Measurements from ENCODE around the gene KDM4B.

The KDM4B gene

GRCh38 chr19:5118026-5118425 is 149.1 kb downstream of the KDM4B start:
- peaks cover 0 to 5% (median 3%) of the 10 kb centered on the region in 5 experiments for H3K9me3 ChIP-seq (ENCODE audit: control extremely low read depth in 1 of 5, control insufficient read depth in 4 of 5, insufficient read depth in 2 of 5, low read depth in 1 of 5, low read length in 4 of 5)
- WGBS (ENCODE audit: insufficient coverage), result over 99% methylated on average over 15 of the region's 16 CpGs
- H3K4me3 ChIP-seq (ENCODE audit: control insufficient read depth in 1 of 7, extremely low read depth in 1 of 7, insufficient read depth in 4 of 7, low read depth in 2 of 7, low read length in 6 of 7), result no peak overlapping the region
- H3K27ac ChIP-seq (ENCODE audit: insufficient read depth in 1 of 2, low read depth in 1 of 2, low read length in 2 of 2, poor library complexity in 1 of 2, severe bottlenecking in 2 of 2), result no peak overlapping the region
- H3K27me3 ChIP-seq (replicated peaks in 2 of 5; ENCODE audit: control insufficient read depth in 4 of 5, insufficient read depth in 5 of 5, low read length in 4 of 5), result no peaks in the 10 kb centered on the region
- no peak for DNase-seq
- H3K36me3 ChIP-seq (ENCODE audit: control insufficient read depth in 4 of 4, insufficient read depth in 4 of 4, low read length in 3 of 4), result peaks cover 3 to 26% (median 8%) of the 10 kb centered on the region in 4 experiments
- H3K4me1 ChIP-seq (ENCODE audit: control extremely low read depth in 1 of 4, control insufficient read depth in 4 of 4, insufficient read depth in 4 of 4, low read length in 3 of 4), result peaks cover 0 to 37% (median 35%) of the 10 kb centered on the region in 4 experiments
- CTCF ChIA-PET, result interaction anchor here (1.4 kb wide), 1 partner anchor 12 kb away, joined by 10 read pairs; no protein-coding TSS in a partner anchor
- POLR2A ChIA-PET, result no interaction called here

DNA sequence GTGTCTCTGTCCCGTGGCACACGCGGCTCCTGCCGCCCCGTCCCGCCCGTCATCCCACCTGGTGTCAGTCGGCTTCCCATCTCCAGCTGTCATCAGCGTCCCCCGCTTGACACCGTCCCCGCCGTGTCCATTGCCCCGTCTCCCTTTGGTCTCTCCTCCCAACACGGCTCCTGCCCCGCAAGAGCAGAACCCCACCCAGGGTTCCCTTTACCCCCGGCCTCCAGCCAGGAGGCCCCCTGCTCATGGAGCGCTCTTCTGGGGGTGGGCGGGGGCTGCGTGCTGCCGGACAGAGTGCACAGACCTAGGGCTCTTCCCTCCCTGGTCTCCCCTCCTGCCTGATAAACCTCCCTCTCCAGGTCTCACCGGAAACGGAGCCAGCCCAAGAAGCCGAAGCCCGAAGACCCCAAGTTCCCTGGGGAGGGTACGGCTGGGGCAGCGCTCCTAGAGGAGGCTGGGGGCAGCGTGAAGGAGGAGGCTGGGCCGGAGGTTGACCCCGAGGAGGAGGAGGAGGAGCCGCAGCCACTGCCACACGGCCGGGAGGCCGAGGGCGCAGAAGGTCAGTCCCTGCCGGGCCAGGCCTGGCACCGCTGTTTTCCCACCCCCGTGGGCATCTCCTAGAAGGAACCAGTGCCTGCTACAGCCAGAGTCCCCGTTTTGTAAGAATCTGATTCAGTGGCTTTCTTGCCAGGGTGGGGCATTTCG is 150.5 kb downstream of the KDM4B start:
- 96% methylated on average over 25 of the region's 40 CpGs for WGBS (ENCODE audit: insufficient coverage)
- ChIA-PET POLR2A (no interaction called here), CTCF (no interaction called here)
- H3K4me3 ChIP-seq (ENCODE audit: control insufficient read depth in 1 of 7, extremely low read depth in 1 of 7, insufficient read depth in 4 of 7, low read depth in 2 of 7, low read length in 6 of 7), result no peak overlapping the region
- H3K27ac ChIP-seq (ENCODE audit: insufficient read depth in 1 of 2, low read depth in 1 of 2, low read length in 2 of 2, poor library complexity in 1 of 2, severe bottlenecking in 2 of 2), result no peak overlapping the region
- H3K27me3 ChIP-seq (replicated peaks in 2 of 5; ENCODE audit: control insufficient read depth in 4 of 5, insufficient read depth in 5 of 5, low read length in 4 of 5), result no peaks in the 10 kb centered on the region
- H3K4me1 ChIP-seq (ENCODE audit: control extremely low read depth in 1 of 4, control insufficient read depth in 4 of 4, insufficient read depth in 4 of 4, low read length in 3 of 4), result peaks cover 0 to 44% (median 38%) of the 10 kb centered on the region in 4 experiments
- peaks cover 0 to 14% (median 5%) of the 10 kb centered on the region in 4 experiments for H3K36me3 ChIP-seq (ENCODE audit: control insufficient read depth in 4 of 4, insufficient read depth in 4 of 4, low read length in 3 of 4)
- DNase-seq, result no peak
- H3K9me3 ChIP-seq (ENCODE audit: control extremely low read depth in 1 of 5, control insufficient read depth in 4 of 5, insufficient read depth in 2 of 5, low read depth in 1 of 5, low read length in 4 of 5), result peaks cover 0 to 5% (median 3%) of the 10 kb centered on the region in 5 experiments

GRCh38 chr19:5120321-5120720 is 151.4 kb downstream of the KDM4B start:
- POLR2A ChIA-PET, result no interaction called here
- H3K36me3 ChIP-seq (ENCODE audit: control insufficient read depth in 4 of 4, insufficient read depth in 4 of 4, low read length in 3 of 4), result peaks cover 0 to 14% (median 5%) of the 10 kb centered on the region in 4 experiments

DNA sequence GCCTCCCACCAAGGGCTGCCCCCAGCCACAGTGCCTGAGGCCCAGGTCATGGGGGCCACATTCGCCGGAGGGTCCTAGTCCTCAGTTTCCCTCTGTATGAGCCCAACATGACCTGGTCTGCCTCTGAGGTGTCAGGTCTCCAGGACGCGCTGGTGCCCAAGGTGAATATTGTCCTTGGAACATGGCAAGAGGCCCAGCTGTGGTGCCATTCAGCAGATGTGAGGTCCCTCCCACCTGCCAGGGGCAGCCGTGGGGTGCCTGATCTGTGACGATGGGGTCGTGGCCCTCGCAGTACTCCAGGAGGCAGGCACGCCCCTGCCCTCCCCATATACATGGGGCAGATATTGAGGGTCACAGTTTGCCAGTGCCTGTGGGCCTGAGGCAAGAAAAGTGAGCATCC is 151.9 kb downstream of the KDM4B start:
- no peak for DNase-seq
- H3K36me3 ChIP-seq (ENCODE audit: control insufficient read depth in 4 of 4, insufficient read depth in 4 of 4, low read length in 3 of 4), result peaks cover 0 to 9% (median 4%) of the 10 kb centered on the region in 4 experiments
- peaks cover 0 to 56% (median 48%) of the 10 kb centered on the region in 4 experiments for H3K4me1 ChIP-seq (ENCODE audit: control extremely low read depth in 1 of 4, control insufficient read depth in 4 of 4, insufficient read depth in 4 of 4, low read length in 3 of 4)
- peak overlapping the region in 2 of 7 experiments; percentile 2 to 23 for H3K4me3 ChIP-seq (ENCODE audit: control insufficient read depth in 1 of 7, extremely low read depth in 1 of 7, insufficient read depth in 4 of 7, low read depth in 2 of 7, low read length in 6 of 7)
- peak overlapping the region in 1 of 2 experiments; percentile 22 for H3K27ac ChIP-seq (ENCODE audit: insufficient read depth in 1 of 2, low read depth in 1 of 2, low read length in 2 of 2, poor library complexity in 1 of 2, severe bottlenecking in 2 of 2)
- H3K27me3 ChIP-seq (replicated peaks in 2 of 5; ENCODE audit: control insufficient read depth in 4 of 5, insufficient read depth in 5 of 5, low read length in 4 of 5), result no peaks in the 10 kb centered on the region
- peaks cover 0 to 5% (median 0%) of the 10 kb centered on the region in 5 experiments for H3K9me3 ChIP-seq (ENCODE audit: control extremely low read depth in 1 of 5, control insufficient read depth in 4 of 5, insufficient read depth in 2 of 5, low read depth in 1 of 5, low read length in 4 of 5)
- WGBS (ENCODE audit: insufficient coverage), result 94% methylated on average over 9 of the region's 9 CpGs
- CTCF ChIA-PET, result no interaction called here
- POLR2A ChIA-PET, result no interaction called here

More at GRCh38 chr19:5120321-5120720, 151.4 kb downstream of the KDM4B start:
- peaks cover 0 to 51% (median 43%) of the 10 kb centered on the region in 4 experiments for H3K4me1 ChIP-seq (ENCODE audit: control extremely low read depth in 1 of 4, control insufficient read depth in 4 of 4, insufficient read depth in 4 of 4, low read length in 3 of 4)
- H3K9me3 ChIP-seq (ENCODE audit: control extremely low read depth in 1 of 5, control insufficient read depth in 4 of 5, insufficient read depth in 2 of 5, low read depth in 1 of 5, low read length in 4 of 5), result peaks cover 0 to 5% (median 3%) of the 10 kb centered on the region in 5 experiments
- 85% methylated on average over 5 of the region's 8 CpGs for WGBS (ENCODE audit: insufficient coverage)
- no peaks in the 10 kb centered on the region for H3K27me3 ChIP-seq (replicated peaks in 2 of 5; ENCODE audit: control insufficient read depth in 4 of 5, insufficient read depth in 5 of 5, low read length in 4 of 5)
- CTCF ChIA-PET, result no interaction called here
- H3K4me3 ChIP-seq (ENCODE audit: control insufficient read depth in 1 of 7, extremely low read depth in 1 of 7, insufficient read depth in 4 of 7, low read depth in 2 of 7, low read length in 6 of 7), result no peak overlapping the region
- H3K27ac ChIP-seq (ENCODE audit: insufficient read depth in 1 of 2, low read depth in 1 of 2, low read length in 2 of 2, poor library complexity in 1 of 2, severe bottlenecking in 2 of 2), result no peak overlapping the region
- no peak for DNase-seq

GRCh38 chr19:5121266-5122120 is 152.6 kb downstream of the KDM4B start:
- no peak for DNase-seq
- Histone ChIP-seq H3K9me3 (ENCODE audit: control extremely low read depth in 1 of 5, control insufficient read depth in 4 of 5, insufficient read depth in 2 of 5, low read depth in 1 of 5, low read length in 4 of 5) (peaks cover 0 to 1% (median 0%) of the 10 kb centered on the region in 5 experiments), H3K36me3 (ENCODE audit: control insufficient read depth in 4 of 4, insufficient read depth in 4 of 4, low read length in 3 of 4) (peaks cover 0 to 5% (median 2%) of the 10 kb centered on the region in 4 experiments), H3K27ac (ENCODE audit: insufficient read depth in 1 of 2, low read depth in 1 of 2, low read length in 2 of 2, poor library complexity in 1 of 2, severe bottlenecking in 2 of 2) (peak overlapping the region in 1 of 2 experiments; percentile 22), H3K4me1 (ENCODE audit: control extremely low read depth in 1 of 4, control insufficient read depth in 4 of 4, insufficient read depth in 4 of 4, low read length in 3 of 4) (peaks cover 0 to 63% (median 54%) of the 10 kb centered on the region in 4 experiments), H3K27me3 (replicated peaks in 2 of 5; ENCODE audit: control insufficient read depth in 4 of 5, insufficient read depth in 5 of 5, low read length in 4 of 5) (no peaks in the 10 kb centered on the region), H3K4me3 (ENCODE audit: control insufficient read depth in 1 of 7, extremely low read depth in 1 of 7, insufficient read depth in 4 of 7, low read depth in 2 of 7, low read length in 6 of 7) (peak overlapping the region in 3 of 7 experiments; percentile 2 to 50 (median 22))
- ChIA-PET POLR2A (no interaction called here), CTCF (interaction anchor here (0.6 kb wide), 1 partner anchor 19 kb away, joined by 3 read pairs; no protein-coding TSS in a partner anchor)
- WGBS (ENCODE audit: insufficient coverage), result 76% methylated on average over 28 of the region's 28 CpGs

DNA sequence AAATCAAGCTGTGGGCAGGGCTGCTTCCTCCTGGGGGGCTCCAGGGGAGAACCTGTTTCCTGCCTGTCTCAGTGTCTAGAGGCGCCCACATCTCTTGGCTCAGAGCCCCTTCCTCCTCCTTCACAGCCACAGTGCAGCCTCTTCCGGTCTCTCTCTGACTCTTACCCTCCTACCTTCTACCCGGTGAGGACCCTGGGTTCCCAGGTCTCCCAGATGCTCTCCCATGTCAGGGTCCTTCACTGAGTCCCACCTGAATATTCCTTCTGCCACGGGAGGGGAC is 153.1 kb downstream of the KDM4B start:
- CTCF ChIA-PET, result no interaction called here
- Histone ChIP-seq H3K4me1 (ENCODE audit: control extremely low read depth in 1 of 4, control insufficient read depth in 4 of 4, insufficient read depth in 4 of 4, low read length in 3 of 4) (peaks cover 0 to 69% (median 60%) of the 10 kb centered on the region in 4 experiments), H3K27me3 (replicated peaks in 2 of 5; ENCODE audit: control insufficient read depth in 4 of 5, insufficient read depth in 5 of 5, low read length in 4 of 5) (no peaks in the 10 kb centered on the region), H3K27ac (ENCODE audit: insufficient read depth in 1 of 2, low read depth in 1 of 2, low read length in 2 of 2, poor library complexity in 1 of 2, severe bottlenecking in 2 of 2) (no peak overlapping the region), H3K9me3 (ENCODE audit: control extremely low read depth in 1 of 5, control insufficient read depth in 4 of 5, insufficient read depth in 2 of 5, low read depth in 1 of 5, low read length in 4 of 5) (no peaks in the 10 kb centered on the region), H3K4me3 (ENCODE audit: control insufficient read depth in 1 of 7, extremely low read depth in 1 of 7, insufficient read depth in 4 of 7, low read depth in 2 of 7, low read length in 6 of 7) (peak overlapping the region in 2 of 7 experiments; percentile 22 to 50), H3K36me3 (ENCODE audit: control insufficient read depth in 4 of 4, insufficient read depth in 4 of 4, low read length in 3 of 4) (peaks cover 0 to 5% (median 2%) of the 10 kb centered on the region in 4 experiments)
- DNase-seq, result peak; percentile 35 to 87 (median 83)
- POLR2A ChIA-PET, result no interaction called here
- WGBS (ENCODE audit: insufficient coverage), result 0% methylated on average over 4 of the region's 4 CpGs

Measured in common myeloid progenitor, CD34-positive (primary cell).